Neural progenitor cell (in vitro differentiated cells): Measurements from ENCODE around the gene NDEL1. TPM values are rescaled to one million over a fixed set of nuclear protein-coding genes. Genes with fewer than 3 reads are reported as not detected.

Experiments used
- DNase-seq: peaks from one replicate; pipeline ENCODE4 v3.0.0-alpha.2; 2016; ENCODE audit warnings: low spot score
- H2AFZ ChIP-seq: fragments of 200-600 bp; sonication (generic); replicated peaks from 2 replicates; pipeline ENCODE4 v1.6.1; 2016; ENCODE audit warnings: antibody characterized with exemption
- H3F3A ChIP-seq: fragments of 200-600 bp; sonication (generic); 2 replicates; pipeline ENCODE4 v1.6.1; 2016; ENCODE audit warnings: antibody characterized with exemption, low read depth
- H3K27ac ChIP-seq: fragments of 200-600 bp; sonication (generic); 2 replicates; pipeline ENCODE4 v1.5.1; 2016; ENCODE audit warnings: mild to moderate bottlenecking
- H3K27me3 ChIP-seq: fragments of 200-600 bp; sonication (generic); 2 replicates; pipeline ENCODE4 v1.6.1; 2016; ENCODE audit warnings: mild to moderate bottlenecking, moderate library complexity
- H3K36me3 ChIP-seq: fragments of 200-600 bp; sonication (generic); 2 replicates; pipeline ENCODE4 v1.5.1; 2016
- H3K4me1 ChIP-seq: fragments of 200-600 bp; sonication (generic); 2 replicates; pipeline ENCODE4 v1.6.1; 2016; ENCODE audit warnings: mixed run types
- H3K4me2 ChIP-seq: fragments of 200-600 bp; sonication (generic); 2 replicates; pipeline ENCODE4 v1.6.1; 2016
- H3K4me3 ChIP-seq: fragments of 200-600 bp; sonication (generic); 2 replicates; pipeline ENCODE4 v1.5.1; 2016
- H3K79me2 ChIP-seq: fragments of 200-600 bp; sonication (generic); 2 replicates; pipeline ENCODE4 v1.6.1; 2016; ENCODE audit warnings: low read depth
- H3K9ac ChIP-seq: fragments of 200-600 bp; sonication (generic); 2 replicates; pipeline ENCODE4 v1.6.1; 2016
- H3K9me3 ChIP-seq: fragments of 200-600 bp; sonication (generic); 2 replicates; pipeline ENCODE4 v1.5.1; 2016; ENCODE audit warnings: low read depth
- H4K20me1 ChIP-seq: fragments of 200-600 bp; sonication (generic); 2 replicates; pipeline ENCODE4 v1.6.1; 2016; ENCODE audit warnings: low read depth
- H3K27ac Mint-ChIP-seq: 3 replicates; pipeline ENCODE4 v1.8.0; 2021; ENCODE audit warnings: mixed read lengths
- H3K27me3 Mint-ChIP-seq: 2 replicates; pipeline ENCODE4 v1.8.0; 2022; ENCODE audit warnings: low read depth, mild to moderate bottlenecking, inconsistent platforms, moderate library complexity, mixed read lengths; ENCODE audit not compliant: insufficient read depth
- H3K36me3 Mint-ChIP-seq: 3 replicates; pipeline ENCODE4 v1.8.0; 2021; ENCODE audit warnings: mixed read lengths
- H3K4me1 Mint-ChIP-seq: 3 replicates; pipeline ENCODE4 v1.8.0; 2021; ENCODE audit warnings: mixed read lengths
- H3K4me3 Mint-ChIP-seq: 3 replicates; pipeline ENCODE4 v1.8.0; 2021; ENCODE audit warnings: mild to moderate bottlenecking, moderate library complexity, mixed read lengths
- H3K9me3 Mint-ChIP-seq: 3 replicates; pipeline ENCODE4 v1.8.0; 2020; ENCODE audit warnings: mixed read lengths
- CTCF ChIP-seq: fragments of 200-600 bp; sonication (generic); IDR thresholded peaks from 2 replicates; pipeline ENCODE4 v1.5.1; 2017; ENCODE audit warnings: antibody characterized with exemption, mild to moderate bottlenecking
- EZH2 ChIP-seq: fragments of 200-600 bp; sonication (generic); IDR thresholded peaks from 2 replicates; pipeline ENCODE4 v1.6.1; 2017; ENCODE audit warnings: antibody characterized with exemption, mild to moderate bottlenecking, moderate library complexity
- EZH2phosphoT487 ChIP-seq: fragments of 200-600 bp; sonication (generic); IDR thresholded peaks from 2 replicates; pipeline ENCODE4 v1.6.1; 2017; ENCODE audit warnings: antibody characterized with exemption
- total RNA-seq: library from RNA; depleted of rRNA; stranded (reverse); fragments of >200 nt; gene quantifications from 2 replicates; pipeline ENCODE4 v1.2.3, GENCODE V29; 2015; ENCODE audit warnings: low replicate concordance

The NDEL1 gene
- total RNA-seq, 1 donor from 2014 or later: 26.9 TPM

GRCh38 chr17:8443756-8444155 lies 8.1 kb downstream of the NDEL1 start:
- H3K27ac ChIP-seq: peak overlapping the region; percentile 46
- peaks cover 15% of the 10 kb centered on the region for H3K36me3 Mint-ChIP-seq
- peaks cover 11% of the 10 kb centered on the region for H3K36me3 ChIP-seq
- TF ChIP-seq EZH2phosphoT487 (no peak), CTCF (no peak), EZH2 (no peak)
- no peak overlapping the region for H3K4me2 ChIP-seq
- no peak overlapping the region for H3K4me3 ChIP-seq
- no peaks in the 10 kb centered on the region for H3K9me3 Mint-ChIP-seq
- H3K4me3 Mint-ChIP-seq: no peak overlapping the region
- peaks cover 11% of the 10 kb centered on the region for H3F3A ChIP-seq
- H4K20me1 ChIP-seq: peaks cover 17% of the 10 kb centered on the region
- peaks cover 51% of the 10 kb centered on the region for H3K79me2 ChIP-seq
- H3K9me3 ChIP-seq: no peaks in the 10 kb centered on the region
- no peak overlapping the region for H2AFZ ChIP-seq
- no peak overlapping the region for H3K27ac Mint-ChIP-seq
- no peaks in the 10 kb centered on the region for H3K27me3 ChIP-seq
- no peak overlapping the region for H3K9ac ChIP-seq
- H3K4me1 Mint-ChIP-seq: peaks cover 32% of the 10 kb centered on the region
- no peak for DNase-seq
- H3K27me3 Mint-ChIP-seq: peaks cover 2% of the 10 kb centered on the region
- peaks cover 8% of the 10 kb centered on the region for H3K4me1 ChIP-seq

GRCh38 chr17:8444494-8444893 lies 8.8 kb downstream of the NDEL1 start:
- H3K4me1 Mint-ChIP-seq: peaks cover 32% of the 10 kb centered on the region
- Histone ChIP-seq H3K9me3 (no peaks in the 10 kb centered on the region), H3K79me2 (peaks cover 44% of the 10 kb centered on the region), H3K27ac (no peak overlapping the region), H3K4me3 (no peak overlapping the region), H3K4me1 (peaks cover 8% of the 10 kb centered on the region), H3F3A (peaks cover 11% of the 10 kb centered on the region), H4K20me1 (peaks cover 16% of the 10 kb centered on the region), H3K27me3 (no peaks in the 10 kb centered on the region), H2AFZ (no peak overlapping the region), H3K4me2 (no peak overlapping the region), H3K9ac (no peak overlapping the region), H3K36me3 (peaks cover 11% of the 10 kb centered on the region)
- no peak for DNase-seq
- H3K9me3 Mint-ChIP-seq: no peaks in the 10 kb centered on the region
- H3K4me3 Mint-ChIP-seq: no peak overlapping the region
- H3K27me3 Mint-ChIP-seq: peaks cover 2% of the 10 kb centered on the region
- no peak for TF ChIP-seq EZH2phosphoT487
- no peak for TF ChIP-seq CTCF
- TF ChIP-seq EZH2: no peak
- H3K27ac Mint-ChIP-seq: no peak overlapping the region
- peaks cover 16% of the 10 kb centered on the region for H3K36me3 Mint-ChIP-seq

- peaks cover 14% of the 10 kb centered on the region for H3K36me3 Mint-ChIP-seq
- H3K4me1 ChIP-seq: peaks cover 8% of the 10 kb centered on the region
- no peak for DNase-seq
- no peak overlapping the region for H3K4me3 Mint-ChIP-seq
- H3F3A ChIP-seq: peaks cover 11% of the 10 kb centered on the region
- peaks cover 33% of the 10 kb centered on the region for H3K79me2 ChIP-seq
- no peak overlapping the region for H3K27ac Mint-ChIP-seq
- peaks cover 28% of the 10 kb centered on the region for H3K4me1 Mint-ChIP-seq
- no peak overlapping the region for H3K9ac ChIP-seq
- H4K20me1 ChIP-seq: peaks cover 12% of the 10 kb centered on the region
- no peak overlapping the region for H3K4me2 ChIP-seq
- H3K9me3 ChIP-seq: no peaks in the 10 kb centered on the region
- H2AFZ ChIP-seq: no peak overlapping the region
- no peak overlapping the region for H3K4me3 ChIP-seq
- no peaks in the 10 kb centered on the region for H3K27me3 ChIP-seq
- H3K27ac ChIP-seq: no peak overlapping the region
- H3K36me3 ChIP-seq: peaks cover 14% of the 10 kb centered on the region
- H3K27me3 Mint-ChIP-seq: no peaks in the 10 kb centered on the region
- TF ChIP-seq EZH2 (no peak), CTCF (no peak), EZH2phosphoT487 (no peak)
- H3K9me3 Mint-ChIP-seq: no peaks in the 10 kb centered on the region
These were observed 9.9 kb downstream of the NDEL1 start for GRCh38 chr17:8445536-8445935.
